GM12878 (cell line): Measurements from ENCODE around the gene KLHL35. TPM values are rescaled to one million over a fixed set of nuclear protein-coding genes. Genes with fewer than 3 reads are reported as not detected.
A peak's percentile ranks its signal among the peaks of the same experiment; 100 is the strongest.

ENCODE experiments used
- ATAC-seq: fragments of 200-7000 bp; cut with Tn5 transposase; 3 replicates; pipeline ENCODE4 v1.9.1; 2020; ENCODE audit warnings: mild to moderate bottlenecking, moderate library complexity
- BruUV-seq: library from RNA; stranded (reverse); fragments of 400-500 nt; replicated peaks from 2 replicates; lab custom pipeline; 2021; lab: Mats Ljungman, UMichigan
- CTCF ChIA-PET: fragments of 300-600 bp; sonication (Branson Sonifier 250); formaldehyde crosslinking; extraction: SDS; loops from one replicate; lab custom pipeline; 2021; ENCODE audit warnings: inconsistent platforms; lab: Yijun Ruan, JAX
- POLR2A ChIA-PET: fragments of 350-600 bp; formaldehyde crosslinking; extraction: SDS; loops from one replicate; lab custom pipeline; 2021; ENCODE audit warnings: inconsistent platforms; lab: Charles Lee
- RAD21 ChIA-PET: fragments of 300-600 bp; sonication (Branson Sonifier 250); formaldehyde crosslinking; loops from one replicate; lab custom pipeline; 2023; ENCODE audit warnings: antibody characterized with exemption; ENCODE audit not compliant: unreplicated experiment; lab: Charles Lee
- SMC1A ChIA-PET: fragments of 300-600 bp; sonication (Branson Sonifier 250); formaldehyde crosslinking; loops from one replicate; lab custom pipeline; 2023; ENCODE audit not compliant: unreplicated experiment, uncharacterized antibody; lab: Charles Lee
- DNase-seq: peaks from one replicate; pipeline ENCODE4 v3.0.0-alpha.2; 2011; ENCODE audit warnings: low read depth, low spot score
- FAIRE-seq: peaks from 3 replicates; lab custom pipeline; 2011; peaks lifted over from hg19 to GRCh38; lab: Jason Lieb, UNC
- H2AFZ ChIP-seq: 2 replicates; pipeline ENCODE4 v1.6.0; 2011; ENCODE audit warnings: low read depth, low read length, control low read depth; ENCODE audit not compliant: control insufficient read depth
- H3K27ac ChIP-seq: 2 replicates; pipeline ENCODE4 v1.5.1; 2011; ENCODE audit warnings: control low read depth; ENCODE audit not compliant: control insufficient read depth, insufficient read depth
- H3K27me3 ChIP-seq, 2 experiments: replicated peaks in 1 of 2; 2 replicates each; pipeline versions ENCODE4 v1.6.0 to v1.6.1; 2011; ENCODE audit warnings: low read length in 1 of 2; ENCODE audit not compliant: control insufficient read depth in 2 of 2, insufficient read depth in 2 of 2
- H3K36me3 ChIP-seq, 2 experiments: 2 replicates each; pipeline ENCODE4 v1.5.1; 2011; ENCODE audit warnings: low read length in 1 of 2; ENCODE audit not compliant: control insufficient read depth in 2 of 2, insufficient read depth in 2 of 2
- H3K4me1 ChIP-seq: 2 replicates; pipeline ENCODE4 v1.6.1; 2011; ENCODE audit warnings: mild to moderate bottlenecking, low read length, moderate library complexity, mixed read lengths; ENCODE audit not compliant: control insufficient read depth, insufficient read depth
- H3K4me2 ChIP-seq: 2 replicates; pipeline ENCODE4 v1.6.0; 2011; ENCODE audit warnings: control low read depth; ENCODE audit not compliant: control insufficient read depth, insufficient read depth
- H3K4me3 ChIP-seq: fragments of 200-600 bp; sonication (generic); 2 replicates; pipeline ENCODE4 v1.5.1; 2016
- H3K79me2 ChIP-seq: 2 replicates; pipeline ENCODE4 v1.6.0; 2011; ENCODE audit warnings: low read length; ENCODE audit not compliant: control insufficient read depth, insufficient read depth
- H3K9ac ChIP-seq: 2 replicates; pipeline ENCODE4 v1.8.0; 2011; ENCODE audit warnings: low read length, control low read depth, mixed read lengths; ENCODE audit not compliant: control insufficient read depth, insufficient read depth
- H3K9me3 ChIP-seq: replicated peaks from 3 replicates; pipeline ENCODE4 v1.5.1; 2011; ENCODE audit warnings: mild to moderate bottlenecking, low read length; ENCODE audit not compliant: control insufficient read depth, insufficient read depth
- H4K20me1 ChIP-seq: 2 replicates; pipeline ENCODE4 v1.6.0; 2011; ENCODE audit not compliant: control insufficient read depth, insufficient read depth
- ATF3 ChIP-seq: IDR thresholded peaks from 2 replicates; pipeline ENCODE4 v1.6.1; 2011; ENCODE audit warnings: low read depth, mild to moderate bottlenecking, low read length, moderate library complexity, borderline replicate concordance; ENCODE audit errors: extremely low read depth
- EGR1 ChIP-seq, 2 experiments: IDR thresholded peaks; 1 replicate in 1 of 2; 2 replicates in 1 of 2; pipeline ENCODE4 v1.6.1; 2011 to 2012; ENCODE audit warnings: low read depth in 2 of 2, low read length in 2 of 2, borderline replicate concordance in 1 of 2, mild to moderate bottlenecking in 1 of 2, moderate library complexity in 1 of 2
- IKZF1 ChIP-seq: fragments of 450-650 bp; conservative IDR thresholded peaks from 2 replicates; pipeline ENCODE4 v1.6.1; 2017; ENCODE audit warnings: antibody characterized with exemption, mild to moderate bottlenecking
- NFIC ChIP-seq: IDR thresholded peaks from 2 replicates; pipeline ENCODE4 v1.6.1; 2012; ENCODE audit warnings: low read depth, mild to moderate bottlenecking, inconsistent platforms, low read length, moderate library complexity
- PBX3 ChIP-seq: IDR thresholded peaks from 2 replicates; pipeline ENCODE4 v1.6.1; 2011; ENCODE audit warnings: mild to moderate bottlenecking, low read depth, low read length, moderate library complexity; ENCODE audit not compliant: insufficient replicate concordance
- POU2F2 ChIP-seq: IDR thresholded peaks from 3 replicates; pipeline ENCODE4 v1.6.1; 2011; ENCODE audit warnings: low read depth, mild to moderate bottlenecking, low read length, borderline replicate concordance
- SMAD5 ChIP-seq: IDR thresholded peaks from 2 replicates; pipeline ENCODE4 v1.6.1; 2016; ENCODE audit warnings: antibody characterized with exemption, low read depth
- SMC3 ChIP-seq: IDR thresholded peaks from 2 replicates; pipeline ENCODE4 v1.6.1; 2011; ENCODE audit warnings: low read length, improper control_type of control experiment, borderline replicate concordance
- ZNF687 ChIP-seq: fragments of 450-650 bp; IDR thresholded peaks from 2 replicates; pipeline ENCODE4 v1.6.1; 2017; ENCODE audit warnings: mild to moderate bottlenecking, moderate library complexity
- WGBS: methylation state at CpG from one replicate; pipeline ENCODE4 v1.1.6; 2016; ENCODE audit warnings: low lambda C conversion rate; ENCODE audit not compliant: insufficient replicate concordance, insufficient coverage; ENCODE audit errors: missing lambda C conversion rate; 5-methylcytosine and 5-hydroxymethylcytosine counted together
- in situ Hi-C: fragments of 300-500 bp; cut with MboI; formaldehyde crosslinking; loops from 9 replicates; pipeline ENCODE4 v1.14.3; 2018; ENCODE audit warnings: mixed read lengths
- intact Hi-C: fragments of 100-400 bp; cut with micrococcal nuclease; formaldehyde crosslinking; loops from one replicate; pipeline ENCODE4 v1.14.2; 2022; ENCODE audit not compliant: unreplicated experiment
- polyA plus RNA-seq, 11 experiments: library from polyadenylated mRNA; depleted of rRNA in 4 of 11; unstranded in 6 of 11; stranded (reverse) in 5 of 11; fragments of >200 nt; fragmentation: Nextera tagmentation in 4 of 11; fragmentation: Illumina TruSeq in 1 of 11; extraction: Ambion mirVana in 4 of 11; extraction: Trizol in 1 of 11; gene quantifications; 1 replicate in 1 of 11; 2 replicates in 10 of 11; pipeline versions ENCODE4 v1.2.1 to v1.2.3, GENCODE V29; 2011 to 2016; ENCODE audit warnings: inconsistent platforms in 2 of 11, missing spikeins in 2 of 11, low read depth in 1 of 11
- total RNA-seq, 4 experiments: library from RNA; depleted of rRNA in 3 of 4; stranded (reverse); fragments of >200 nt in 3 of 4; fragmentation: Illumina TruSeq in 1 of 4; extraction: Trizol in 1 of 4; gene quantifications; 2 replicates each; pipeline versions ENCODE4 v1.2.1 to v1.2.3, GENCODE V29; 2013 to 2021

The KLHL35 gene
- total and polyA plus RNA-seq, 10 of the 15 experiments (the other 5 are each of a cell fraction or from before 2014, with no cell fraction given), result 0.04 to 0.34 (median 0.13) TPM; not detected in 1

GRCh38 chr11:75386942-75387630 lies 45.9 kb downstream of the KLHL35 start (continued):
- no peak for TF ChIP-seq NFIC

- ATAC-seq (peak; percentile 91), DNase-seq (no peak), FAIRE-seq (peak; percentile 13)
- ChIA-PET SMC1A (interaction anchor here (0.7 to 8.3 kb wide), 8 partner anchors 39 to 179 kb away, joined by 3 to 89 read pairs (median 5); no protein-coding TSS in a partner anchor), POLR2A (no interaction called here), RAD21 (interaction anchor here (2.0 to 9.8 kb wide), 4 partner anchors 33 to 106 kb away, joined by 7 to 118 read pairs (median 12); partner anchors contain the start of gene ARRB1), CTCF (interaction anchor here (0.7 to 17.1 kb wide), 20 partner anchors 9 to 455 kb away, joined by 3 to 406 read pairs (median 4); partner anchors contain the start of gene ARRB1)
- 14% methylated on average over 24 of the region's 24 CpGs for WGBS
- intact Hi-C loops, result loop anchor here (1.0 kb wide), 2 partner anchors 56 to 104 kb away; no protein-coding TSS in a partner anchor
- Histone ChIP-seq H3K9ac (no peak overlapping the region), H3K27me3 (no peaks in the 10 kb centered on the region), H4K20me1 (no peaks in the 10 kb centered on the region), H3K27ac (no peak overlapping the region), H3K4me2 (no peak overlapping the region), H3K9me3 (no peaks in the 10 kb centered on the region), H3K4me1 (peaks cover 3% of the 10 kb centered on the region; the same call in 1 of the 2 replicates), H2AFZ (no peak overlapping the region; the same call in none of the 2 replicates), H3K4me3 (no peak overlapping the region), H3K79me2 (no peaks in the 10 kb centered on the region), H3K36me3 (no peaks in the 10 kb centered on the region)
- in situ Hi-C loops, result loop anchor here (5.0 kb wide), 2 partner anchors 57 to 107 kb away; no protein-coding TSS in a partner anchor
- no TSS peak for BruUV-seq
- TF ChIP-seq SMAD5 (no peak), PBX3 (no peak), ATF3 (no peak), ZNF687 (no peak), EGR1 (IDR thresholded peaks at IDR 0.05; ENCODE audit: borderline replicate concordance in 1 of 2, low read depth in 2 of 2, low read length in 2 of 2) (no peak), IKZF1 (peak; percentile 28; the same call in 1 of the 2 replicates), SMC3 (peak; percentile 98), POU2F2 (peak; percentile 40; the same call in 1 of the 3 replicates)
Observed at GRCh38 chr11:75384438-75385080, 48.4 kb downstream of the KLHL35 start.
